Stimulated activated CD8-positive, alpha-beta memory T cell treated with anti-CD3 and anti-CD28 coated beads, Interleukin-15, amount 100 ng/mL, for 1 hour (primary cell): ENCODE measurements around the gene PIANP.

Experiments used
- DNase-seq: peaks from one replicate; pipeline ENCODE4 v3.0.0-alpha.2; 2020; ENCODE audit warnings: low read depth

PIANP gene

DNA sequence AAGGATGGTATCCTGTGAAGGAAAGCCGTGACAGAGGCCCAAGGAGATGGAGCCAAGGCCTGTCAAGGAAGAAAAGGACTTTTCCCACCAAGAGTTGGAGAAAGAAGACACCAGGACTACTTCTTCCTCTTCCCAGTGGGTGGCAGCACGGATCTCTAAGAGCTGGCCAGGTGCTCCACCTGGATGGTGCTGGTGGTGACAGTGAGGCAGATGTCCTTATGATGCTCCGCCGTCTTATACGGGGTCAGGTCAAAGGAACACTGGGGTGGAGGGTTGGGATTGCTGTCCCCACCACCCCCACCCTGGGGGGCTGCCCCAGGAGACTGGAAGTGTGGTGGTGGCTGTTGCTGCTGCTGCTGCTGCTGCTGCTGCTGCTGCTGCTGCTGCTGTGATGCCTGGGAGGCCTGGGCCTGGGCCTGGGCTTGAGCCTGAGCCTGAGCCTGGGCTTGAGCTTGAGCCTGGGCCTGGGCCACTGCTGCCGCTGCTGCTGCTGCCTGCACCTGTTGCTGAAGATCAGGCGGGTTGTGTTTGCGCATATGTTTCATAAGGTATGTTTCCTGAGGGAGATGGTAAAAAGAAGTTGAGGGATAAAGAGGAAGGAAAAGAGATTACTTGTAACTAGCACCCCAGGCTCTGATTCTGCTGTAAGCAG is 32.9 kb downstream of the PIANP start:
- DNase-seq = no peak

DNA sequence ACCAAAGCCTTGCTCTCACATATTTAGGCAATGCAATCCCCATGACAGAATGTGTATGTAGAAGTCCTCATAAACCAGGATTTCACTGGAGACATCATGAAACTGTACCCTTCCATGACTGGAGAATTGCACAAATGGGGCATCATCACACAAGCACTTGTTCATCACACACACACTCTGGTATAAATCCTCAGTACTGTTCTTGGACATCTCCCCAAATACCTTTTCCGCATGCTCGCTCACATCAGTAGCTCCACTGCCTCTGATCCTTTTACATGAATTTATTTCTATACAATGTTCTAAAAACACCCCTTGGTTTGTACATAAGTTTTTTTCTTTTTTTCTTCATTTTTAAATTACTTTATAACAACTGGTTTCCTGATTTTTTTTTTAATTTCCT is 34.4 kb downstream of the PIANP start:
- DNase-seq = no peak

DNA sequence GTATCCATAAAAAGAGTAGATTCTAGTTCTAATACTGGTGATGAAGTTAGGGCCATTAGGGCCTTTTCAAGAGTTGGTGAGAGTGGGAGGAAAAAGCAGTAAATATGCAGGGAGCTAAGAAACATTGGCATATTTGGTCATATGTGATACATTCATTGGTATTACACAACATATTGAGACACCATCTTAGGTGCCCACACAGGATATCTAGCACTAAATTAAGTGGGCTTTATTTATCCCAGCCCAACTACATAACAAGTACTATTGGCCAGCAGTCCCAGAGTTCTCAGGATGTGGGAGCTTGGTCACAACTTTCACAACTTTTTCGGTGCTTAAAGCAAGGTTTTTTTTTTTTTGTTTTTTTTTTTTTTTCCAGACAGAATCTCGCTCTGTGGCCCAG is 35.7 kb downstream of the PIANP start:
- DNase-seq = no peak

DNA sequence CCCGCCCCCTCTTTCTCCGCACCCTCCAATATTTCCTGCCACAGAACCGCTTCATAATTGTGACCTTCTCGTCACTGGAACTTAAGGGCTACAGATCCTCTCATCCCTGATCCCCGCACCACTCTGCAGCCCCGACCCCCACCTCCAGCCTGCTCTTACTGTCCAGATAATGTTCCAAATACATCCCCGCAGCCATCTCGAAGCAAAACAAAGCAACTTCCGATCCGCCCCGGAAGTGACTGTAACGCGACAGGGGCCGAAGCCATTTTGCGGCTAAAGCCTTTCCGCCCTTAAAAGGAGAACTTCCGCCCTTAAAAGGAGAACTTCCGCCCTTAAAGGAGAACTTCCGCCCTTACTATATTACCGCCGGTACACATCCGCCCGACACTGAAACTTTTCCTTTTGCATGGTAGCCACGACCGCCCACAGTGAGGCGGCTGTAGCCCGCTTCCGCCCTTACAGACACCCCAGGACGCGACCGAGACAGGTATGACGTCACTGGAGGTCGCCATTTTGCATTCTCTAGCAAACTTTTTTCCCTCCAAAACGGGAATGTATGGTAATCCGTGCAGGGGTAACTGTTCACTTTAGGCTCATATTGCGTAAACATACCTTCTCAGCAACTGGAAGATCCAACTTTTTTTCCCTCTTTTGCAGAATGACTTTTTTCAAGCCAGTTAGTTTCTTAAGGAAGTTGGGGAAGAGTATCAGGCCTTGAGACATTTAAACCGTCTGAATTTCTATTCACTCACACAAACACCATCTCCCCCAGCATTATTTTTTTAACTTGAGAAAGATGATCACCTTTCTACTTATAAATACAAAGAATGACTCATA is 37.5 kb downstream of the PIANP start, which contains the start of gene ING4:
TSS of gene ING4 (minus strand) at position 214 of the 837 bp plus-strand sequence. CDS start at position 196, 18 bp downstream.
- peak; percentile 91 for DNase-seq

DNA sequence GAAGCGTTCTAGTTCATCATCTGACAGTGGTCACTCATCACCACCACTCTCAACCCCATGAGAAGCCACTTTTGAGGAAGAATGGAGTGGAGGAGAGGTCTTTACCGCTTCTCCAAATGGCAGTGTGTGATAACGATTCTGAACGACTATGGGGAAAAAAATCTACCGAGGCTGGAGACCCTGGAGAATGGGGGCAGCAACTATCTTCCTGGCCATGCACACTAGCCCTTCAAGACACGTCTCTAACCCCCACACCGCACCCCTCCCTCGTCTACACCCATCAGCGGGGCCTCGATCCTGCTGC is 38.1 kb downstream of the PIANP start:
- DNase-seq = no peak

DNA sequence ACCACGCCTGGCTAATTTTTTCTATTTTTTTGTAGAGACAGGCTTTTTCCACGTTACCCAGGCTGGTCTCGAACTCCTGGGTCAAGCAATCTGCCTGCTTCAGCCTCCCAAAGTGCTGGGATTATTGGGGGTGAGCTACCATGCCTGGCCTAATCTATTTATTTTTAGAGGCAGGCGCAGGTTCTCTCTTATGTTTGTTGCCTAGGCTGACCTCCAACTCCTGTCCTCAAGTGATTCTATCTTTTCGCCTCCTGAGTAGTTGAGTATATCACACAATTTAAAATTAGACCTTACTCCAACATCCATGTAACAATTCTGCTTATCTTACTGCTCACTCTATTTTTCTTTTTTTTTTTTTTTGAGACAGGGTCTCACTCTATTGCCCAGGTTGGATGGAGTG is 46.6 kb downstream of the PIANP start:
- DNase-seq = no peak

DNA sequence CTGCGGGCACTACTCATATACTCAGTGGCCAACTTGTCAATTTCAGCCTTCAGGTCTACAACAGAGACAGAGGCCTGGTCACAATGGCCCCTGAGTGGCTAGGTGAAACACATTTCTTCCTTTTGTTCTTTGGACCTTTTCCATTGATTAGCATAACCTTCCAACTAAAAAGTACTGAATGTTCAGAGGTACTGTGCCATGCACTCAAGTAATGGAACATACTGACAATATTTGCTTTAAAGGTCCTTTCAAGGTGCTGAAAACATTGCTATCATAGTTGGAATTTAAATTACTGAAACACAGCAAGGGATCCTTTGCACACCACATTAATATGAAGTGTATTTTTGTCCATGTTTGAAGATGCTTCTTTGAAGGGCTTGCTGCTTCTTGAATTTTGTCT is 47.3 kb downstream of the PIANP start:
- no peak for DNase-seq

DNA sequence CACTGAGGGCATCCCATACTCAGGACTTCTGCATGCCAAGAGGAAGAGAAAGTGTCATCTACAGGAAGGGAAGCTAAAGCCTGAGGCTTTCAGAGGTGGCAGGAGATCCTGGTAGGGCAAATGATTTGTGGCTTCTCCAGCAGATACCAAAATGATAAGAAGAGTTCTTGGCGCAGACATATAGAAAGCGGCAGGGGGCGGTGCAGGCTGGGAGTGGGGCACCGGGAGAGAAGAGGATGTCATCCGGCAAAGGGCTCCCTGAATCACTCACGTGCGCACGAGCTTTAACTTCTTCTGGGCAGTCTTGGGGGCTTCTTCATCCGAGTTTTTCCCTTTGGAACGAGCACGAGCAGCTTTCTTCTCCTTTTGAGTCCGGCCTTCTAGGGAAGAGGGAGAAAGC is 48.2 kb downstream of the PIANP start:
- no peak for DNase-seq

DNA sequence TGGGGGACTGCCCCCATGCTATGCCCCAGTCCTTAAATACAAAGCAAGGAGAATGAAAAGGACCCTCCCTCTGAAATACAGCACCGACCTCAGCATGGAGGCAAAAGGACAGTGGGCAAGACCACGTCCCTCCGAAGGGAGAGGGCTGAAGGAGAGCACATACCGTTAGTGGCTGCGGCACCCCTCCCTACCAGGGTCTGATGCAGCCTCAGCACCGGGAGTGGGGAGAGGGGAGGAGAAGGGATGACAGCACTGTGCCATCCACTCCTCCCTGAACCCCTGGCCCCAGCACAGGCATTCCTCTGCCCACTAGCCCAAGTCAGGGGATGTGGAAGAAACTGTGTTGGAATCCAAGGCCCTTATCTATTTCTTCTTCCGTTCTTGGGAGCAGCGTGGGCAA is 49.8 kb downstream of the PIANP start:
- DNase-seq = no peak

DNA sequence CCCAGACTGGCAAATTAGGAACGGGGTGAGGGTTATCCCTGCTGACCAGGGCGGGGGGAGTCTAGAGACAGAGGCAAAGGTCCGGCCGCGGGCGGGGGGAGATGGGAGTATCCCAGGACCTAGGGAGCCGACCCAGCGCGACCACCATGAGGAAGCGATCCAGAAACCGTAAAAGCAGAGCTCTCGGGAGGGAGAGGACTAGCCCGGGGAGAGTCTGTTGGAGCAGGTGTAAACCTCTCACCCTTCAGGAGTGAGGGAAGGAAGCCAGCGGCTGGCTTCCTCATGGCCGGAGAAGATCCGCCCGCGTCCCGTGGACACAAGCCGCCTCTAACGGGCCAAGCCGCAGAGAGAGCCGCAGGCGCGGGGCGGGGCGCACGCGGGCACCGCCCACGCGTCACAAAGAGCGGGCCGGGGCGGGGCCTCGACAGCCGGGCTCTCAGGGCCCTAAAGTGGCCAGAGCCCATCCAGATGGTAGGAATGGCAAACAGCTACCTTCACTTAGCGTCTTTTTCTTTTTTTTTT is 53.5 kb downstream of the PIANP start, which contains the start of gene ACRBP:
TSS of gene ACRBP (minus strand) at position 350 of the 522 bp plus-strand sequence. CDS start at position 284, 66 bp downstream.
- no peak for DNase-seq

DNA sequence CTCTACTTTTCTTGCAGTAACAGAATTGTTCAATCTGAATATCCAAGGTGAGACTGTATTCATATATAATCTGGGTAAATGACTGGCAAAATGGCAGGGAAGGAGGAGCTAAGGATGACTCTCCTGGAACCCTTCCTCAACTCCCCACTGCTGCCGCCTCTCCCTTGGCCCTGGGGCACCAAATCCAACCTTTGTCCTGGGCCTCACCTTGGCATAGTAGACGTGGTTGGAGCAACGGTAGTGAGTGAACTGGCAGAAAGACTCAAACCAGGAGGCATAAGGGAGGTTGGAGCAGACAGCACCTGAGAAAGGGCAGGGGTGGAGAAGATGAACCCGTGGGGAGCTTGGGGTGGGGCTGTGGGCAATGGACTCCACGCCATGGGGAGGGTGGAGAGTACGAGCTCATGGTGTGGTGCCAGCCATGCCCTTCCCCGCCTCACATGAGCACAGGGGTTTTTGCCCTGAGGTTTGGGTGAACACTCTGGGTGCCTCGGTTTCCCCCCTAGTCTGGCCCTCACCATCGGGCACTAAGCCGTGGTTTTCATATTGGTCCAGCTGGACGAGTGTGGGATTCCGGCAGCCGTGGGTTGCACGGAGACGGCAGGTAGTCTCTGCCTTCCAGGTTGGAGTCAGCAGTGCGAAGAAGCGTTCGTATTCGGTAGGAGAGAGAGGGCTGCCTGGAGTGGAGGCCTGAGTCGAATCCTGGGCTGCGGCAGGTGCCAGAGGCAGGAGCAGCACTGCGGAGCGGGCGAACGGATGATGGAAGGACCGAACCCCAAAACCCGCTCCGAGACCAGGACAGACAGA is 54.1 kb downstream of the PIANP start:
- no peak for DNase-seq

DNA sequence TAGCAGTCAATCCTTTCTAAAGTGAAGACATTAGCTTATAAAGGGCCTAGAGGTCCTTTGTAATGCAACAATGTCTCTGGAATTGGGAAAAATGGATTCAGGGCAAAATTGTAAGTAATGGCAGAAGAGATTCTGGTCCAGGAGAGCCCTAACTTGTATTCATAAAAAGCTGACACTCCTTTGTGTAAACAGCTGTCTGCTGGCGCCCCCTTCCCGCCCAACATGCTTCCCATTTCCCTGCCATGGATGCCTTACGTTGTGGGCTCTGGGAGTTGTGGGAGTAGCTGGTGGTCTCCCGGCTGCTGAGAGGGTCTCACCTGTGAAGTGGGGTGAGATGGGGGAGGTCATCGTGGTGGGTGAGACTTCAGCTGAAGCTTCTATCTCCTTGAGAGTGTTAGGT is 55.7 kb downstream of the PIANP start:
- DNase-seq = no peak

DNA sequence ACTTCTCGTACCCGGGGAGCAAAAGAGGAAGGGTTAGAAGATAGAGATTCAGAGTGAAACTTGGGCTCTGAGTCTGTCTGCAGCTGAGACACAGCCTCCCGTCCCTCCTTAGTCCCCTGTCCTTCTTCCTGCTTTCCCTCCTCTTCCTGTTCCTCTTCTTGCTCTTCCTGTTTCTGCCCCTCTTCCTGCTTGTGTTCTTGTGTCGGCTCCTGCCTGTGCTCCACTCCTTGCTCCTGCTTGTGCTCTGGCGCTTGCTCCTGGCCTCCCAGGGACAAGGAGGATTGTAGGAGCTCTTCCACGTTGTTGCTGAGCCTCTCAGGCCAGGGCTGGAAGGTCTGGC is 56.4 kb downstream of the PIANP start:
- no peak for DNase-seq
